HG03103 (cell line): ENCODE measurements around the gene SMIM23.

Experiments
- ATAC-seq: cut with Tn5 transposase; IDR thresholded peaks from one replicate; pipeline ENCODE4 v1.9.1; 2021; ENCODE audit warnings: low read depth; ENCODE audit not compliant: unreplicated experiment

Gene SMIM23

GRCh38 chr5:171813270-171813669 lies 27.7 kb downstream of the SMIM23 start:
- no peak for ATAC-seq

- ATAC-seq = no peak
Measured at GRCh38 chr5:171813813-171814490, 28.3 kb downstream of the SMIM23 start.

- ATAC-seq = no peak
Measured at GRCh38 chr5:171816666-171817065, 31.0 kb downstream of the SMIM23 start.

- ATAC-seq = no peak
Measured at GRCh38 chr5:171820561-171820960, 34.9 kb downstream of the SMIM23 start.

GRCh38 chr5:171821286-171821685 lies 35.7 kb downstream of the SMIM23 start:
- no peak for ATAC-seq

GRCh38 chr5:171823269-171823668 lies 37.7 kb downstream of the SMIM23 start:
- no peak for ATAC-seq

GRCh38 chr5:171825051-171825450 lies 39.4 kb downstream of the SMIM23 start:
- no peak for ATAC-seq

GRCh38 chr5:171826132-171826531 lies 40.5 kb downstream of the SMIM23 start:
- ATAC-seq = no peak

- ATAC-seq = no peak
Measured at GRCh38 chr5:171827162-171827561, 41.5 kb downstream of the SMIM23 start.

GRCh38 chr5:171830686-171831085 lies 45.1 kb downstream of the SMIM23 start:
- no peak for ATAC-seq

GRCh38 chr5:171832775-171833174 lies 47.2 kb downstream of the SMIM23 start:
- no peak for ATAC-seq

- ATAC-seq = no peak
Measured at GRCh38 chr5:171834461-171834860, 48.8 kb downstream of the SMIM23 start.

- ATAC-seq = no peak
Measured at GRCh38 chr5:171835066-171835465, 49.4 kb downstream of the SMIM23 start.

- no peak for ATAC-seq
Measured at GRCh38 chr5:171837522-171837921, 51.9 kb downstream of the SMIM23 start.

GRCh38 chr5:171838066-171838465 lies 52.4 kb downstream of the SMIM23 start:
- ATAC-seq = no peak

- no peak for ATAC-seq
Measured at GRCh38 chr5:171839112-171839511, 53.5 kb downstream of the SMIM23 start.

- no peak for ATAC-seq
Measured at GRCh38 chr5:171840066-171840465, 54.4 kb downstream of the SMIM23 start.
